HEK293 (cell line): Measurements from ENCODE around the gene PPP5C.

Source experiments
- CTCF ChIA-PET: fragments of 350-600 bp; formaldehyde crosslinking; extraction: SDS; loops from one replicate; lab custom pipeline; 2021; ENCODE audit warnings: antibody characterized with exemption; lab: Yijun Ruan, JAX
- POLR2A ChIA-PET: fragments of 300-600 bp; formaldehyde crosslinking; extraction: SDS; loops from one replicate; lab custom pipeline; 2020; ENCODE audit warnings: antibody characterized with exemption, inconsistent platforms; lab: Yijun Ruan, JAX
- H3K27ac ChIP-seq: fragments of 200-500 bp; sonication (Bioruptor generic); 2 replicates; pipeline ENCODE4 v1.5.1; 2014; ENCODE audit warnings: low read depth, low read length, control low read depth, inconsistent platforms; ENCODE audit errors: extremely low read depth
- H3K36me3 ChIP-seq, 2 experiments: fragments of 200-500 bp in 1 of 2; sonication (Bioruptor generic) in 1 of 2; 1 replicate in 1 of 2; 2 replicates in 1 of 2; pipeline ENCODE4 v1.5.1; 2014 to 2017; ENCODE audit warnings: inconsistent platforms in 2 of 2, low read length in 2 of 2; ENCODE audit not compliant: control insufficient read depth in 2 of 2, insufficient read depth in 1 of 2
- H3K4me1 ChIP-seq: fragments of 200-500 bp; sonication (Bioruptor generic); 2 replicates; pipeline ENCODE4 v1.5.1; 2014; ENCODE audit warnings: mild to moderate bottlenecking, low read length, inconsistent platforms; ENCODE audit not compliant: control insufficient read depth, insufficient read depth
- H3K4me3 ChIP-seq: 2 replicates; pipeline ENCODE4 v1.5.1; 2011; ENCODE audit warnings: low read depth, mild to moderate bottlenecking, control low read depth, low read length, moderate library complexity
- H3K9me3 ChIP-seq: fragments of 200-500 bp; sonication (Bioruptor generic); 2 replicates; pipeline ENCODE4 v1.5.1; 2014; ENCODE audit warnings: low read depth, low read length, inconsistent platforms; ENCODE audit not compliant: control insufficient read depth, insufficient read depth
- EGR2 ChIP-seq: fragments of 450-650 bp; formaldehyde crosslinking; IDR thresholded peaks from 2 replicates; pipeline ENCODE4 v1.5.1; 2016; ENCODE audit warnings: low read depth, missing biosample characterization, missing genetic modification characterization
- ELK4 ChIP-seq: IDR thresholded peaks from 2 replicates; pipeline ENCODE4 v1.6.1; 2011; ENCODE audit warnings: mild to moderate bottlenecking, low read depth, low read length, borderline replicate concordance
- GLI4 ChIP-seq: fragments of 450-650 bp; formaldehyde crosslinking; IDR thresholded peaks from 2 replicates; pipeline ENCODE4 v1.5.1; 2016; ENCODE audit warnings: missing biosample characterization, missing genetic modification characterization
- GLIS1 ChIP-seq: fragments of 450-650 bp; formaldehyde crosslinking; IDR thresholded peaks from 2 replicates; pipeline ENCODE4 v1.5.1; 2016; ENCODE audit warnings: missing biosample characterization, missing genetic modification characterization
- KLF1 ChIP-seq: fragments of 450-650 bp; formaldehyde crosslinking; IDR thresholded peaks from 2 replicates; pipeline ENCODE4 v1.5.1; 2016; ENCODE audit warnings: missing biosample characterization, missing genetic modification characterization
- PRDM1 ChIP-seq: fragments of 450-650 bp; formaldehyde crosslinking; IDR thresholded peaks from 2 replicates; pipeline ENCODE4; 2016; ENCODE audit warnings: missing biosample characterization, missing genetic modification characterization
- REPIN1 ChIP-seq: fragments of 450-650 bp; formaldehyde crosslinking; IDR thresholded peaks from 2 replicates; pipeline ENCODE4 v1.5.1; 2017; ENCODE audit warnings: missing biosample characterization, missing genetic modification characterization, low read depth
- SP2 ChIP-seq: fragments of 450-650 bp; formaldehyde crosslinking; IDR thresholded peaks from 2 replicates; pipeline ENCODE4 v1.5.1; 2016; ENCODE audit warnings: missing biosample characterization, missing genetic modification characterization
- ZBTB8A ChIP-seq: fragments of 450-650 bp; formaldehyde crosslinking; IDR thresholded peaks from 2 replicates; pipeline ENCODE4 v1.5.1; 2016; ENCODE audit warnings: missing biosample characterization, missing genetic modification characterization
- ZFHX2 ChIP-seq: fragments of 450-650 bp; formaldehyde crosslinking; conservative IDR thresholded peaks from 2 replicates; pipeline ENCODE4 v1.5.1; 2016; ENCODE audit warnings: missing biosample characterization, missing genetic modification characterization
- ZFP69B ChIP-seq: fragments of 450-650 bp; formaldehyde crosslinking; IDR thresholded peaks from 2 replicates; pipeline ENCODE4 v1.5.1; 2016; ENCODE audit warnings: missing biosample characterization, missing genetic modification characterization
- ZIC2 ChIP-seq: fragments of 450-650 bp; formaldehyde crosslinking; IDR thresholded peaks from 2 replicates; pipeline ENCODE4 v1.5.1; 2016; ENCODE audit warnings: missing biosample characterization, missing genetic modification characterization
- ZNF121 ChIP-seq: fragments of 450-650 bp; formaldehyde crosslinking; IDR thresholded peaks from 2 replicates; pipeline ENCODE4 v1.5.1; 2016; ENCODE audit warnings: missing biosample characterization, missing genetic modification characterization
- ZNF16 ChIP-seq: fragments of 450-650 bp; formaldehyde crosslinking; IDR thresholded peaks from 2 replicates; pipeline ENCODE4 v1.5.1; 2016; ENCODE audit warnings: low read depth, missing biosample characterization, missing genetic modification characterization
- ZNF311 ChIP-seq: fragments of 450-650 bp; formaldehyde crosslinking; IDR thresholded peaks from 2 replicates; pipeline ENCODE4 v1.5.1; 2017; ENCODE audit warnings: missing biosample characterization, missing genetic modification characterization, borderline replicate concordance
- ZNF341 ChIP-seq: fragments of 450-650 bp; formaldehyde crosslinking; IDR thresholded peaks from 2 replicates; pipeline ENCODE4; 2016; ENCODE audit warnings: low read depth, missing biosample characterization, missing genetic modification characterization
- ZNF350 ChIP-seq: fragments of 450-650 bp; formaldehyde crosslinking; IDR thresholded peaks from 2 replicates; pipeline ENCODE4 v1.5.0; 2017; ENCODE audit warnings: missing biosample characterization, mild to moderate bottlenecking, missing genetic modification characterization
- ZNF48 ChIP-seq: fragments of 450-650 bp; formaldehyde crosslinking; IDR thresholded peaks from 2 replicates; pipeline ENCODE4 v1.5.1; 2016; ENCODE audit warnings: missing biosample characterization, missing genetic modification characterization
- ZNF530 ChIP-seq: fragments of 450-650 bp; formaldehyde crosslinking; IDR thresholded peaks from 2 replicates; pipeline ENCODE4 v1.5.1; 2016; ENCODE audit warnings: low read depth, missing biosample characterization, missing genetic modification characterization
- ZNF549 ChIP-seq: fragments of 450-650 bp; IDR thresholded peaks from 2 replicates; pipeline ENCODE4 v1.5.1; 2018; ENCODE audit warnings: missing biosample characterization, missing genetic modification characterization, mild to moderate bottlenecking, inconsistent platforms, moderate library complexity
- ZNF704 ChIP-seq: fragments of 450-650 bp; formaldehyde crosslinking; IDR thresholded peaks from 2 replicates; pipeline ENCODE4 v1.5.1; 2016; ENCODE audit warnings: missing biosample characterization, missing genetic modification characterization
- ZSCAN18 ChIP-seq: fragments of 450-650 bp; formaldehyde crosslinking; IDR thresholded peaks from 2 replicates; pipeline ENCODE4 v1.5.1; 2016; ENCODE audit warnings: missing biosample characterization, missing genetic modification characterization

Gene PPP5C

GRCh38 chr19:46349311-46349993, 2.6 kb downstream of the PPP5C start:
- peaks cover 14 to 49% of the 10 kb centered on the region in 2 experiments for H3K36me3 ChIP-seq
- ChIA-PET CTCF (interaction anchor here (0.6 to 3.1 kb wide), 5 partner anchors 8 to 265 kb away, joined by 3 to 26 read pairs (median 6); no protein-coding TSS in a partner anchor), POLR2A (no interaction called here)
- no peak overlapping the region for H3K4me3 ChIP-seq
- peaks cover 19% of the 10 kb centered on the region for H3K4me1 ChIP-seq
- no peak overlapping the region for H3K27ac ChIP-seq
- no peaks in the 10 kb centered on the region for H3K9me3 ChIP-seq
- TF ChIP-seq ZNF549 (tag by site-specific recombination) = no peak
- TF ChIP-seq SP2 = no peak
- TF ChIP-seq GLIS1 (tag by site-specific recombination) = no peak
- TF ChIP-seq ZFHX2 (tag by site-specific recombination) = peak; percentile 25
- TF ChIP-seq ZNF48 (tag by site-specific recombination) = no peak
- TF ChIP-seq PRDM1 = 0 out of 2 replicates have a peak, but pooled peaks have one; percentile 14

GRCh38 chr19:46350029-46350757, 3.3 kb downstream of the PPP5C start:
- ChIA-PET CTCF (interaction anchor here (0.7 kb wide), 1 partner anchor 497 kb away, joined by 3 read pairs; no protein-coding TSS in a partner anchor), POLR2A (no interaction called here)
- Histone ChIP-seq H3K4me3 (no peak overlapping the region), H3K27ac (0 out of 2 replicates have a peak overlapping the region, but pooled peaks have one; percentile 37), H3K36me3 (peaks cover 22 to 57% of the 10 kb centered on the region in 2 experiments)
- TF ChIP-seq ZIC2 (peak; percentile 45; the same call in 1 of the 2 replicates), SP2 (peak; percentile 12; the same call in 1 of the 2 replicates), EGR2 (no peak), GLIS1 (tag by site-specific recombination) (peak; percentile 34; the same call in 1 of the 2 replicates), ZNF341 (tag by site-specific recombination) (no peak), KLF1 (tag by site-specific recombination) (peak; percentile 30; the same call in 1 of the 2 replicates)
- TF ChIP-seq, all 188 proteins: peak for 4
- Histone ChIP-seq H3K9me3 (no peaks in the 10 kb centered on the region), H3K4me1 (peaks cover 19% of the 10 kb centered on the region)

GRCh38 chr19:46350758-46351159, 3.9 kb downstream of the PPP5C start:
- peak overlapping the region; percentile 37; the same call in 1 of the 2 replicates for H3K27ac ChIP-seq
- POLR2A ChIA-PET = no interaction called here
- H3K4me1 ChIP-seq = peaks cover 19% of the 10 kb centered on the region
- CTCF ChIA-PET = interaction anchor here (0.6 to 0.7 kb wide), 2 partner anchors 52 to 497 kb away, joined by 3 read pairs; no protein-coding TSS in a partner anchor
- H3K4me3 ChIP-seq = no peak overlapping the region
- TF ChIP-seq ELK4 (no peak), GLI4 (tag by site-specific recombination) (no peak), ZNF121 (tag by site-specific recombination) (no peak), REPIN1 (tag by site-specific recombination) (no peak), ZBTB8A (tag by site-specific recombination) (no peak), ZNF704 (tag by site-specific recombination) (no peak), ZNF311 (tag by site-specific recombination) (no peak), ZSCAN18 (tag by site-specific recombination) (no peak), ZNF16 (no peak), ZFP69B (no peak), ZNF530 (tag by site-specific recombination) (no peak), ZNF350 (tag by site-specific recombination) (no peak)
- TF ChIP-seq, all 188 proteins: peak for 0
- peaks cover 25 to 62% of the 10 kb centered on the region in 2 experiments for H3K36me3 ChIP-seq
- no peaks in the 10 kb centered on the region for H3K9me3 ChIP-seq
